IMR-90 (cell line): Measurements from ENCODE around the gene POU2F1. TPM values are rescaled to one million over a fixed set of nuclear protein-coding genes. Genes with fewer than 3 reads are reported as not detected.

ENCODE experiments used
- ATAC-seq: fragments of 200-7000 bp; cut with Tn5 transposase; 2 replicates; pipeline ENCODE4 v1.9.1; 2020; ENCODE audit warnings: low read depth, mild to moderate bottlenecking, moderate library complexity
- BruUV-seq: library from RNA; stranded (reverse); fragments of 400-500 nt; replicated peaks from 2 replicates; lab custom pipeline; 2021; lab: Mats Ljungman, UMichigan
- CTCF ChIA-PET: fragments of 300-600 bp; formaldehyde crosslinking; extraction: SDS; loops from one replicate; lab custom pipeline; 2021; ENCODE audit warnings: antibody characterized with exemption; lab: Yijun Ruan, JAX
- POLR2A ChIA-PET: fragments of 300-600 bp; sonication (Branson Sonifier 250); formaldehyde crosslinking; loops from one replicate; lab custom pipeline; 2022; ENCODE audit warnings: antibody characterized with exemption; ENCODE audit not compliant: unreplicated experiment; lab: Charles Lee
- DNase-seq: peaks from one replicate; pipeline ENCODE4 v3.0.0; 2013
- H2AFZ ChIP-seq: replicated peaks from 2 replicates; pipeline ENCODE3; 2013; ENCODE audit warnings: low read length, mild to moderate bottlenecking; ENCODE audit not compliant: poor library complexity
- H2AK5ac ChIP-seq: 2 replicates; pipeline ENCODE4 v1.6.1; 2013; ENCODE audit warnings: low read depth, low read length, inconsistent platforms
- H2AK9ac ChIP-seq: replicated peaks from 2 replicates; pipeline ENCODE3; 2013; ENCODE audit warnings: mild to moderate bottlenecking, low read depth, low read length, moderate library complexity; ENCODE audit not compliant: poor library complexity
- H2BK120ac ChIP-seq: 2 replicates; pipeline ENCODE4 v1.6.1; 2013; ENCODE audit warnings: low read depth, low read length, inconsistent platforms
- H2BK15ac ChIP-seq: 3 replicates; pipeline ENCODE4 v1.6.1; 2013; ENCODE audit warnings: low read depth, low read length, inconsistent platforms
- H2BK20ac ChIP-seq: 2 replicates; pipeline ENCODE4 v1.6.1; 2013; ENCODE audit warnings: low read depth, mild to moderate bottlenecking, inconsistent platforms, low read length, moderate library complexity
- H2BK5ac ChIP-seq: 2 replicates; pipeline ENCODE4 v1.6.1; 2013; ENCODE audit warnings: mild to moderate bottlenecking, low read depth, low read length, inconsistent platforms; ENCODE audit not compliant: poor library complexity, severe bottlenecking
- H3K14ac ChIP-seq: replicated peaks from 2 replicates; pipeline ENCODE4 v1.6.1; 2013; ENCODE audit warnings: low read depth, low read length, inconsistent platforms
- H3K18ac ChIP-seq: 2 replicates; pipeline ENCODE4 v1.6.1; 2013; ENCODE audit warnings: low read depth, low read length, control low read depth
- H3K23ac ChIP-seq: 2 replicates; pipeline ENCODE4 v1.6.1; 2013; ENCODE audit warnings: low read depth, low read length, inconsistent platforms
- H3K27ac ChIP-seq: 2 replicates; pipeline ENCODE4 v1.5.1; 2013; ENCODE audit warnings: mild to moderate bottlenecking, control low read depth, low read length; ENCODE audit not compliant: insufficient read depth
- H3K27me3 ChIP-seq: 2 replicates; pipeline ENCODE4 v1.6.1; 2013; ENCODE audit warnings: low read length; ENCODE audit not compliant: control insufficient read depth, insufficient read depth
- H3K36me3 ChIP-seq: 2 replicates; pipeline ENCODE4 v1.6.1; 2013; ENCODE audit warnings: low read length, mixed read lengths; ENCODE audit not compliant: control insufficient read depth, insufficient read depth
- H3K4ac ChIP-seq: 2 replicates; pipeline ENCODE4 v1.6.1; 2013; ENCODE audit warnings: low read depth, low read length, inconsistent platforms
- H3K4me1 ChIP-seq: 2 replicates; pipeline ENCODE4 v1.6.1; 2013; ENCODE audit warnings: low read length, mixed read lengths; ENCODE audit not compliant: control insufficient read depth, insufficient read depth
- H3K4me2 ChIP-seq: 2 replicates; pipeline ENCODE4 v1.6.1; 2013; ENCODE audit warnings: low read depth, mild to moderate bottlenecking, control low read depth, low read length, moderate library complexity
- H3K4me3 ChIP-seq: 2 replicates; pipeline ENCODE4 v1.5.1; 2013; ENCODE audit warnings: low read depth, mild to moderate bottlenecking, control low read depth, low read length, moderate library complexity; ENCODE audit not compliant: insufficient read depth
- H3K56ac ChIP-seq: 2 replicates; pipeline ENCODE4 v1.6.1; 2013; ENCODE audit warnings: low read length, inconsistent platforms; ENCODE audit not compliant: insufficient read depth; ENCODE audit errors: extremely low read depth
- H3K79me1 ChIP-seq, 2 experiments: 2 replicates each; pipeline ENCODE4 v1.6.1; 2013; ENCODE audit warnings: low read length in 2 of 2, inconsistent platforms in 1 of 2, low read depth in 1 of 2
- H3K9ac ChIP-seq: 2 replicates; pipeline ENCODE4 v1.6.1; 2013; ENCODE audit warnings: low read depth, low read length, control low read depth
- H3K9me1 ChIP-seq: 2 replicates; pipeline ENCODE4 v1.6.1; 2013; ENCODE audit warnings: low read length, inconsistent platforms; ENCODE audit not compliant: insufficient read depth
- H3K9me3 ChIP-seq: 2 replicates; pipeline ENCODE4 v1.6.1; 2013; ENCODE audit warnings: low read length; ENCODE audit not compliant: control insufficient read depth, insufficient read depth
- H4K20me1 ChIP-seq: 2 replicates; pipeline ENCODE4 v1.6.1; 2013; ENCODE audit warnings: low read length, inconsistent platforms; ENCODE audit not compliant: insufficient read depth
- H4K5ac ChIP-seq: 2 replicates; pipeline ENCODE4 v1.6.1; 2013; ENCODE audit warnings: mild to moderate bottlenecking, low read depth, low read length, control low read depth
- H4K8ac ChIP-seq, 2 experiments: 2 replicates each; pipeline ENCODE4 v1.6.1; 2013; ENCODE audit warnings: low read depth in 2 of 2, low read length in 2 of 2, control low read depth in 1 of 2, inconsistent platforms in 1 of 2
- H4K91ac ChIP-seq: 2 replicates; pipeline ENCODE4 v1.6.1; 2013; ENCODE audit warnings: low read depth, low read length, inconsistent platforms; ENCODE audit not compliant: insufficient read depth
- BHLHE40 ChIP-seq: fragments of 150-350 bp; IDR thresholded peaks from 2 replicates; pipeline ENCODE4 v1.6.1; 2016; ENCODE audit warnings: mild to moderate bottlenecking, low read depth, low read length
- FOS ChIP-seq: fragments of 150-350 bp; IDR thresholded peaks from 2 replicates; pipeline ENCODE4 v1.6.1; 2016; ENCODE audit warnings: low read depth, low read length
- MAZ ChIP-seq: IDR thresholded peaks from 2 replicates; pipeline ENCODE4 v1.6.1; 2012; ENCODE audit warnings: low read depth, mild to moderate bottlenecking, low read length, improper control_type of control experiment, moderate library complexity, borderline replicate concordance
- NFE2L2 ChIP-seq: fragments of 150-350 bp; IDR thresholded peaks from 2 replicates; pipeline ENCODE4 v1.6.1; 2016; ENCODE audit warnings: low read depth, mild to moderate bottlenecking, low read length
- RFX5 ChIP-seq: IDR thresholded peaks from 2 replicates; pipeline ENCODE4 v1.8.0; 2012; ENCODE audit warnings: low read depth, mild to moderate bottlenecking, low read length, moderate library complexity
- WGBS, 2 experiments: methylation state at CpG; one replicate each; pipeline versions ENCODE4 v1.1.5 to v1.1.7; 2013; ENCODE audit warnings: missing lambda C conversion rate in 2 of 2; ENCODE audit not compliant: insufficient read length in 1 of 2; ENCODE audit errors: extremely low coverage in 2 of 2; 5-methylcytosine and 5-hydroxymethylcytosine counted together
- dilution Hi-C: fragments of 300-500 bp; cut with HindIII; formaldehyde crosslinking; loops from one replicate; pipeline ENCODE4 v1.14.3; 2018; ENCODE audit warnings: low sequenced_read_pairs; ENCODE audit not compliant: unreplicated experiment
- in situ Hi-C: fragments of 300-500 bp; cut with MboI; formaldehyde crosslinking; loops from 3 replicates; pipeline ENCODE4 v1.14.3; 2019; ENCODE audit warnings: low sequenced_read_pairs, inconsistent platforms, mixed read lengths
- intact Hi-C: fragments of 100-400 bp; cut with micrococcal nuclease; formaldehyde crosslinking; loops from 2 replicates; pipeline ENCODE4 v1.10.0; 2022
- polyA plus RNA-seq, 3 experiments: library from polyadenylated mRNA; depleted of rRNA; stranded (reverse); fragments of >200 nt; gene quantifications; 2 replicates each; pipeline ENCODE4 v1.2.3, GENCODE V29; 2012; ENCODE audit warnings: low replicate concordance in 1 of 3
- total RNA-seq: library from RNA; depleted of rRNA; stranded (reverse); fragments of >200 nt; gene quantifications from 2 replicates; pipeline ENCODE4 v1.2.3, GENCODE V29; 2012
- TF ChIP-seq, protein P1 (sequence below): conservative IDR thresholded peaks from 2 replicates; pipeline ENCODE4 v1.5.1; 2012; ENCODE audit warnings: mild to moderate bottlenecking, low read depth, low read length, improper control_type of control experiment
- TF ChIP-seq, protein P2 (sequence below): fragments of 150-350 bp; IDR thresholded peaks from 2 replicates; pipeline ENCODE4 v1.6.1; 2016; ENCODE audit warnings: low read depth, mild to moderate bottlenecking, low read length, moderate library complexity, borderline replicate concordance

POU2F1 gene
- total and polyA plus RNA-seq, 2 of the 4 experiments (the other 2 are of a cell fraction) = 1.2 to 3.4 TPM

DNA sequence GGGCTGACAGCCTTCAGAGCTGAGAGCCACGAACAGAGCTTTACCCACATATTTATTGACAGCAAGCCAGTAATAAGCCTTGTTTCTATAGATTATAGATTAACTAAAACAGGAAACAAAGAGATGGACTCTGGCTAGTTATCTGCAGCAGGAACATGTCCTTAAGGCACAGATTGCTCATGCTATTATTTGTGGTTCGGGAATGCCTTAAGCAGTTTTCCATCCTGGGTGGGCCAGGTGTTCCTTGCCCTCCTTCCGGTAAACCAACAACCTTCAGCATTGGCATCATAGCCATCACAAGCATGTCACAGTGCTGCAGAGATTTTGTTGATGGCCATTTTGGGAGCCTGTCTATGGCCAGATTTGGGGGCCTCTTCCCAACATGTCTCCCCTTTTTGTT, 96.8 kb downstream of the POU2F1 start:
- POLR2A ChIA-PET = no interaction called here

More for the DNA sequence above, 96.8 kb downstream of the POU2F1 start:
- H3K79me1 ChIP-seq = no peaks in the 10 kb centered on the region; a peak in 2 of 4 replicates
- H3K56ac ChIP-seq = no peak overlapping the region
- no peak overlapping the region for H3K27ac ChIP-seq
- no peak overlapping the region for H2BK5ac ChIP-seq
- no peak overlapping the region for H2AK5ac ChIP-seq
- H3K9ac ChIP-seq = no peak overlapping the region
- no peak overlapping the region for H2BK15ac ChIP-seq
- CTCF ChIA-PET = no interaction called here
- H2AK9ac ChIP-seq = no peak overlapping the region
- dilution Hi-C loops (no loop called here), intact Hi-C loops (no loop called here), in situ Hi-C loops (no loop called here)
- no peaks in the 10 kb centered on the region for H3K4me1 ChIP-seq
- H3K18ac ChIP-seq = no peak overlapping the region
- H3K4ac ChIP-seq = no peak overlapping the region
- H3K36me3 ChIP-seq = no peaks in the 10 kb centered on the region
- no peaks in the 10 kb centered on the region for H3K9me1 ChIP-seq
- no CpG with 5 or more reads among the region's 3 CpGs for WGBS, 2 experiments
- no peaks in the 10 kb centered on the region for H4K20me1 ChIP-seq
- DNase-seq (no peak), ATAC-seq (no peak)
- H2BK20ac ChIP-seq = no peak overlapping the region
- TF ChIP-seq, protein P1, sequence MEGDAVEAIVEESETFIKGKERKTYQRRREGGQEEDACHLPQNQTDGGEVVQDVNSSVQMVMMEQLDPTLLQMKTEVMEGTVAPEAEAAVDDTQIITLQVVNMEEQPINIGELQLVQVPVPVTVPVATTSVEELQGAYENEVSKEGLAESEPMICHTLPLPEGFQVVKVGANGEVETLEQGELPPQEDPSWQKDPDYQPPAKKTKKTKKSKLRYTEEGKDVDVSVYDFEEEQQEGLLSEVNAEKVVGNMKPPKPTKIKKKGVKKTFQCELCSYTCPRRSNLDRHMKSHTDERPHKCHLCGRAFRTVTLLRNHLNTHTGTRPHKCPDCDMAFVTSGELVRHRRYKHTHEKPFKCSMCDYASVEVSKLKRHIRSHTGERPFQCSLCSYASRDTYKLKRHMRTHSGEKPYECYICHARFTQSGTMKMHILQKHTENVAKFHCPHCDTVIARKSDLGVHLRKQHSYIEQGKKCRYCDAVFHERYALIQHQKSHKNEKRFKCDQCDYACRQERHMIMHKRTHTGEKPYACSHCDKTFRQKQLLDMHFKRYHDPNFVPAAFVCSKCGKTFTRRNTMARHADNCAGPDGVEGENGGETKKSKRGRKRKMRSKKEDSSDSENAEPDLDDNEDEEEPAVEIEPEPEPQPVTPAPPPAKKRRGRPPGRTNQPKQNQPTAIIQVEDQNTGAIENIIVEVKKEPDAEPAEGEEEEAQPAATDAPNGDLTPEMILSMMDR = no peak
- TF ChIP-seq MAZ (no peak), NFE2L2 (no peak), RFX5 (no peak), BHLHE40 (no peak), FOS (no peak)
- TF ChIP-seq, protein P2, sequence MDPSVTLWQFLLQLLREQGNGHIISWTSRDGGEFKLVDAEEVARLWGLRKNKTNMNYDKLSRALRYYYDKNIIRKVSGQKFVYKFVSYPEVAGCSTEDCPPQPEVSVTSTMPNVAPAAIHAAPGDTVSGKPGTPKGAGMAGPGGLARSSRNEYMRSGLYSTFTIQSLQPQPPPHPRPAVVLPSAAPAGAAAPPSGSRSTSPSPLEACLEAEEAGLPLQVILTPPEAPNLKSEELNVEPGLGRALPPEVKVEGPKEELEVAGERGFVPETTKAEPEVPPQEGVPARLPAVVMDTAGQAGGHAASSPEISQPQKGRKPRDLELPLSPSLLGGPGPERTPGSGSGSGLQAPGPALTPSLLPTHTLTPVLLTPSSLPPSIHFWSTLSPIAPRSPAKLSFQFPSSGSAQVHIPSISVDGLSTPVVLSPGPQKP = no peak
- no peak overlapping the region for H2AFZ ChIP-seq
- no peak overlapping the region for H3K4me2 ChIP-seq
- no peak overlapping the region for H3K4me3 ChIP-seq
- no peak overlapping the region for H3K14ac ChIP-seq
- H3K27me3 ChIP-seq = no peaks in the 10 kb centered on the region
- H4K5ac ChIP-seq = no peak overlapping the region
- no TSS peak for BruUV-seq
- no peak overlapping the region for H3K23ac ChIP-seq
- no peak overlapping the region for H4K8ac ChIP-seq
- H4K91ac ChIP-seq = no peak overlapping the region
- peaks cover 4% of the 10 kb centered on the region for H3K9me3 ChIP-seq
- no peak overlapping the region for H2BK120ac ChIP-seq
